GM12878 (cell line): Measurements from ENCODE around the gene VIPR2. TPM values are rescaled to one million over a fixed set of nuclear protein-coding genes. Genes with fewer than 3 reads are reported as not detected.

Experiments
- ATAC-seq: fragments of 200-7000 bp; cut with Tn5 transposase; 3 replicates; pipeline ENCODE4 v1.9.1; 2020; ENCODE audit warnings: mild to moderate bottlenecking, moderate library complexity
- BruUV-seq: library from RNA; stranded (reverse); fragments of 400-500 nt; replicated peaks from 2 replicates; lab custom pipeline; 2021; lab: Mats Ljungman, UMichigan
- CTCF ChIA-PET: fragments of 300-600 bp; sonication (Branson Sonifier 250); formaldehyde crosslinking; extraction: SDS; loops from one replicate; lab custom pipeline; 2021; ENCODE audit warnings: inconsistent platforms; lab: Yijun Ruan, JAX
- POLR2A ChIA-PET: fragments of 350-600 bp; formaldehyde crosslinking; extraction: SDS; loops from one replicate; lab custom pipeline; 2021; ENCODE audit warnings: inconsistent platforms; lab: Charles Lee
- RAD21 ChIA-PET: fragments of 300-600 bp; sonication (Branson Sonifier 250); formaldehyde crosslinking; loops from one replicate; lab custom pipeline; 2023; ENCODE audit warnings: antibody characterized with exemption; ENCODE audit not compliant: unreplicated experiment; lab: Charles Lee
- SMC1A ChIA-PET: fragments of 300-600 bp; sonication (Branson Sonifier 250); formaldehyde crosslinking; loops from one replicate; lab custom pipeline; 2023; ENCODE audit not compliant: unreplicated experiment, uncharacterized antibody; lab: Charles Lee
- DNase-seq: peaks from one replicate; pipeline ENCODE4 v3.0.0-alpha.2; 2011; ENCODE audit warnings: low read depth, low spot score
- FAIRE-seq: peaks from 3 replicates; lab custom pipeline; 2011; peaks lifted over from hg19 to GRCh38; lab: Jason Lieb, UNC
- H2AFZ ChIP-seq: 2 replicates; pipeline ENCODE4 v1.6.0; 2011; ENCODE audit warnings: low read depth, low read length, control low read depth; ENCODE audit not compliant: control insufficient read depth
- H3K27ac ChIP-seq: 2 replicates; pipeline ENCODE4 v1.5.1; 2011; ENCODE audit warnings: control low read depth; ENCODE audit not compliant: control insufficient read depth, insufficient read depth
- H3K27me3 ChIP-seq, 2 experiments: replicated peaks in 1 of 2; 2 replicates each; pipeline versions ENCODE4 v1.6.0 to v1.6.1; 2011; ENCODE audit warnings: low read length in 1 of 2; ENCODE audit not compliant: control insufficient read depth in 2 of 2, insufficient read depth in 2 of 2
- H3K36me3 ChIP-seq, 2 experiments: 2 replicates each; pipeline ENCODE4 v1.5.1; 2011; ENCODE audit warnings: low read length in 1 of 2; ENCODE audit not compliant: control insufficient read depth in 2 of 2, insufficient read depth in 2 of 2
- H3K4me1 ChIP-seq: 2 replicates; pipeline ENCODE4 v1.6.1; 2011; ENCODE audit warnings: mild to moderate bottlenecking, low read length, moderate library complexity, mixed read lengths; ENCODE audit not compliant: control insufficient read depth, insufficient read depth
- H3K4me2 ChIP-seq: 2 replicates; pipeline ENCODE4 v1.6.0; 2011; ENCODE audit warnings: control low read depth; ENCODE audit not compliant: control insufficient read depth, insufficient read depth
- H3K4me3 ChIP-seq: fragments of 200-600 bp; sonication (generic); 2 replicates; pipeline ENCODE4 v1.5.1; 2016
- H3K79me2 ChIP-seq: 2 replicates; pipeline ENCODE4 v1.6.0; 2011; ENCODE audit warnings: low read length; ENCODE audit not compliant: control insufficient read depth, insufficient read depth
- H3K9ac ChIP-seq: 2 replicates; pipeline ENCODE4 v1.8.0; 2011; ENCODE audit warnings: low read length, control low read depth, mixed read lengths; ENCODE audit not compliant: control insufficient read depth, insufficient read depth
- H3K9me3 ChIP-seq: replicated peaks from 3 replicates; pipeline ENCODE4 v1.5.1; 2011; ENCODE audit warnings: mild to moderate bottlenecking, low read length; ENCODE audit not compliant: control insufficient read depth, insufficient read depth
- H4K20me1 ChIP-seq: 2 replicates; pipeline ENCODE4 v1.6.0; 2011; ENCODE audit not compliant: control insufficient read depth, insufficient read depth
- ASH2L ChIP-seq: fragments of 300-600, 200-600 bp; sonication (generic); IDR thresholded peaks from 2 replicates; pipeline ENCODE4 v1.6.1; 2017; ENCODE audit warnings: low read depth, mild to moderate bottlenecking, borderline replicate concordance
- ATF2 ChIP-seq: IDR thresholded peaks from 2 replicates; pipeline ENCODE4 v1.6.1; 2012; ENCODE audit warnings: low read length, inconsistent platforms
- CBFB ChIP-seq: IDR thresholded peaks from 2 replicates; pipeline ENCODE4 v1.6.1; 2016; ENCODE audit warnings: antibody characterized with exemption, low read depth
- CBX3 ChIP-seq: fragments of 200-600 bp; sonication (generic); IDR thresholded peaks from 2 replicates; pipeline ENCODE4 v1.6.1; 2016; ENCODE audit warnings: low read depth, borderline replicate concordance
- E2F4 ChIP-seq: IDR thresholded peaks from 2 replicates; pipeline ENCODE4 v1.6.1; 2012; ENCODE audit warnings: low read depth, low read length, improper control_type of control experiment
- EED ChIP-seq: sonication (generic); IDR thresholded peaks from 2 replicates; pipeline ENCODE4 v1.6.1; 2016; ENCODE audit warnings: antibody characterized with exemption, low read depth
- FOXM1 ChIP-seq: IDR thresholded peaks from 2 replicates; pipeline ENCODE4 v1.6.1; 2012; ENCODE audit warnings: low read depth, mild to moderate bottlenecking, inconsistent platforms, low read length, moderate library complexity
- GABPA ChIP-seq: IDR thresholded peaks from 2 replicates; pipeline ENCODE4 v1.6.1; 2014; ENCODE audit warnings: antibody characterized with exemption, low read depth, mild to moderate bottlenecking, inconsistent platforms
- HDAC6 ChIP-seq: fragments of 200-600 bp; sonication (generic); IDR thresholded peaks from one replicate; pipeline ENCODE4 v1.8.0; 2017; ENCODE audit warnings: antibody characterized with exemption; ENCODE audit not compliant: unreplicated experiment
- MTA2 ChIP-seq: fragments of 450-650 bp; IDR thresholded peaks from 2 replicates; pipeline ENCODE4 v1.6.1; 2016; ENCODE audit warnings: low read depth, mild to moderate bottlenecking, moderate library complexity
- NFYB ChIP-seq: IDR thresholded peaks from 2 replicates; pipeline ENCODE4 v1.6.1; 2011; ENCODE audit warnings: low read depth, mild to moderate bottlenecking, low read length, improper control_type of control experiment, moderate library complexity; ENCODE audit not compliant: insufficient read depth
- PKNOX1 ChIP-seq: fragments of 450-650 bp; IDR thresholded peaks from 2 replicates; pipeline ENCODE4 v1.6.1; 2016; ENCODE audit warnings: mild to moderate bottlenecking
- POLR2A ChIP-seq: IDR thresholded peaks from 2 replicates; pipeline ENCODE4 v1.6.1; 2011; ENCODE audit warnings: low read depth, mild to moderate bottlenecking, low read length
- SPI1 ChIP-seq: IDR thresholded peaks from 2 replicates; pipeline ENCODE4 v1.6.1; 2011; ENCODE audit warnings: low read depth, mild to moderate bottlenecking, low read length, moderate library complexity, borderline replicate concordance; ENCODE audit not compliant: insufficient read depth
- TCF12 ChIP-seq: IDR thresholded peaks from 2 replicates; pipeline ENCODE4 v1.6.1; 2011; ENCODE audit warnings: low read depth, mild to moderate bottlenecking, low read length
- ZBTB11 ChIP-seq: fragments of 450-650 bp; formaldehyde crosslinking; IDR thresholded peaks from 2 replicates; pipeline ENCODE4 v1.5.0; 2022; ENCODE audit warnings: mild to moderate bottlenecking, missing genetic modification characterization
- ZNF217 ChIP-seq: fragments of 450-650 bp; IDR thresholded peaks from 2 replicates; pipeline ENCODE4 v1.6.1; 2017; ENCODE audit warnings: antibody characterized with exemption, mild to moderate bottlenecking
- ZZZ3 ChIP-seq: IDR thresholded peaks from 2 replicates; pipeline ENCODE4 v1.6.1; 2011; ENCODE audit warnings: low read depth; ENCODE audit not compliant: control insufficient read depth, insufficient read length
- WGBS: methylation state at CpG from one replicate; pipeline ENCODE4 v1.1.6; 2016; ENCODE audit warnings: low lambda C conversion rate; ENCODE audit not compliant: insufficient replicate concordance, insufficient coverage; ENCODE audit errors: missing lambda C conversion rate; 5-methylcytosine and 5-hydroxymethylcytosine counted together
- in situ Hi-C: fragments of 300-500 bp; cut with MboI; formaldehyde crosslinking; loops from 9 replicates; pipeline ENCODE4 v1.14.3; 2018; ENCODE audit warnings: mixed read lengths
- intact Hi-C: fragments of 100-400 bp; cut with micrococcal nuclease; formaldehyde crosslinking; loops from one replicate; pipeline ENCODE4 v1.14.2; 2022; ENCODE audit not compliant: unreplicated experiment
- polyA plus RNA-seq, 11 experiments: library from polyadenylated mRNA; depleted of rRNA in 4 of 11; unstranded in 6 of 11; stranded (reverse) in 5 of 11; fragments of >200 nt; fragmentation: Nextera tagmentation in 4 of 11; fragmentation: Illumina TruSeq in 1 of 11; extraction: Ambion mirVana in 4 of 11; extraction: Trizol in 1 of 11; gene quantifications; 1 replicate in 1 of 11; 2 replicates in 10 of 11; pipeline versions ENCODE4 v1.2.1 to v1.2.3, GENCODE V29; 2011 to 2016; ENCODE audit warnings: inconsistent platforms in 2 of 11, missing spikeins in 2 of 11, low read depth in 1 of 11
- total RNA-seq, 4 experiments: library from RNA; depleted of rRNA in 3 of 4; stranded (reverse); fragments of >200 nt in 3 of 4; fragmentation: Illumina TruSeq in 1 of 4; extraction: Trizol in 1 of 4; gene quantifications; 2 replicates each; pipeline versions ENCODE4 v1.2.1 to v1.2.3, GENCODE V29; 2013 to 2021

The VIPR2 gene
- total and polyA plus RNA-seq, 10 of the 15 experiments (the other 5 are each of a cell fraction or from before 2014, with no cell fraction given), result not detected

- TF ChIP-seq ZBTB11 (CRISPR knock-in tag), result no peak
- TF ChIP-seq, all 136 proteins: peak for 0
Measured at GRCh38 chr7:158988302-158988862, 156.3 kb downstream of the VIPR2 start (continued).

- FAIRE-seq (no peak), ATAC-seq (no peak), DNase-seq (no peak)
- Histone ChIP-seq H3K9ac (no peak overlapping the region), H2AFZ (no peak overlapping the region), H3K4me3 (no peak overlapping the region), H3K36me3 (no peaks in the 10 kb centered on the region), H3K4me2 (no peak overlapping the region), H4K20me1 (no peaks in the 10 kb centered on the region), H3K79me2 (no peaks in the 10 kb centered on the region), H3K27ac (no peak overlapping the region), H3K27me3 (no peaks in the 10 kb centered on the region), H3K4me1 (no peaks in the 10 kb centered on the region), H3K9me3 (peaks cover 6% of the 10 kb centered on the region; the same call in 2 of the 3 replicates)
- ChIA-PET POLR2A (no interaction called here), CTCF (no interaction called here), SMC1A (no interaction called here), RAD21 (no interaction called here)
- no TSS peak for BruUV-seq
- WGBS, result 0% methylated on average over 1 of the region's 1 CpG
- in situ Hi-C loops (no loop called here), intact Hi-C loops (no loop called here)
- TF ChIP-seq EED (no peak), E2F4 (no peak), TCF12 (no peak), ATF2 (no peak), FOXM1 (no peak), CBFB (no peak), HDAC6 (no peak), GABPA (no peak), MTA2 (no peak), NFYB (no peak), ZZZ3 (no peak), PKNOX1 (no peak), CBX3 (no peak), ZNF217 (no peak), POLR2A (no peak), ASH2L (no peak), SPI1 (no peak)
Measured at GRCh38 chr7:158987691-158988090, 157.0 kb downstream of the VIPR2 start.
